Stimulated activated CD4-positive, alpha-beta T cell treated with anti-CD3 and anti-CD28 coated beads, Interleukin-4, amount 100 ng/mL, for 4 hours (primary cell): ENCODE results near the gene ARHGAP15.
A peak's percentile ranks its signal among the peaks of the same experiment; 100 is the strongest.

Experiments
- DNase-seq, 2 experiments: peaks; one replicate each; pipeline ENCODE4 v3.0.0-alpha.2; 2020

The ARHGAP15 gene

DNA sequence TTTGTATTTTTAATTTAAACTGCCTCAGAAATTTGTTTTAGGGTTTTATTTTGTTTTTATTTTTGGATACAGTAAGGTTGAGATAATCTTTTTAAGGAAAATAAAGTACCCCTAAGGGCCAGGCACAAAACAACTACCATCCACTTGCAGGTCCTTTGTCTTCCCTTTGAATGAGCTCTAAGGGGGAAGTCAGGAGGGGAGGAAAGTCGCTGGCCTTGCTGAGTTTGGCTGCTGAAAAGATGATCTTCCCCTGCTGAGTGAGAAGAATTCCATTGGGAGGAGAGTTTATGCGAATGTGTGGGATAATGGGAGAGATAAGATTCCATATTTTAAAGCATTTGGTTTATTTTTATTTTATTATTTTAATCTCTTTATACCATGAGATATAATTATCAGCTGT is 100.7 kb downstream of the ARHGAP15 start:
- DNase-seq: no peak

DNA sequence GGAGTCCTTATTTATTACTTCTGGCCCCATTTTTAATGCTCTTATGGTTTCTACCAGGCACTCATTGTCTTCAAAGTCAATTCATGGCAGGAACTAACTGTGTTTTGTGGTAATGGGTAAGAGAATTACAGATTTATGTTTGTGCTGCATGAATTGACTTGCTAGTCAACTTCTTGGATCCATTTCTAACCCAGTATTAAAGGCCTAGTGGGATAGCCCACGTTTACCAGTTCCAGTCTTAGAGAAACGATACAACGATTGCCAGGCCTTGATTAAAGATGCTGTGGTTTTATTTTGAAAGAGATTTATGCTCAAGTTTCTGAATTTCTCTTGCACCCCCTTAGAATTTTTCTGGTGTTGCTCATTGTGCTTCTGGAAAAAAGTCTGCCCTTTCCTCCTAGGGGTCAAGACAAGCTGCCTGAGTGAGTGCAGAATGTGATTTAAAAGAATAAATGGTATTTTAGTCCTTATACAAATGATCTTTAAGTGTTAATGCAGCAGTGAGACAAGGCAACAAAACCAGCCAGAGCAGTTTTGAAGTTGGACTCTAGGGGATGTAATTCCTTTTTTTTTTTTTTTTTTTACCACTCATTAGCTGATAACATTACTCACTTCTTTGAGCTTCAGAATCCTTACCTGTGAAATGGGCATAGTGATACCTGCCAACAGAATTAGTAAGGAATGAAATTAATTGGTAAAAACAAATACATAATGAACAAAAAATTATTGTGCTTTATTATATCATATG is 101.5 kb downstream of the ARHGAP15 start:
- no peak for DNase-seq

DNA sequence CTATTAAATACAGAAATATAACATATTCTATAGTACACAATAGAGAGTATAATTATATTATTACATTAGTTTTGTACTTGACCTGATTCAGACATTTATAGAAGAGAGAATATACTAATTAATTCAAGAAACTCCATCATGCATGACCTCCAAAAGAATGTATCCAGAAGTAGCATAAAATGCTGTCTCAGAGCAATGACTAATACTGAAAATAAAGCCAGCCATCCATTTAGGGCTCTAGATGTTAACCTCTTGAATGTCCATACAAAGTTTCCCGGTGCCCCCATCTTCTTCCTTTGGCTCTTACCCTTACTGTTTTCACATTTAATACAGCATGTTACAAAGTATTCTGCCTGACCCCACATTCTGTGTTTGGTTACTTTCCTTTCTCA is 102.0 kb downstream of the ARHGAP15 start:
- no peak for DNase-seq

DNA sequence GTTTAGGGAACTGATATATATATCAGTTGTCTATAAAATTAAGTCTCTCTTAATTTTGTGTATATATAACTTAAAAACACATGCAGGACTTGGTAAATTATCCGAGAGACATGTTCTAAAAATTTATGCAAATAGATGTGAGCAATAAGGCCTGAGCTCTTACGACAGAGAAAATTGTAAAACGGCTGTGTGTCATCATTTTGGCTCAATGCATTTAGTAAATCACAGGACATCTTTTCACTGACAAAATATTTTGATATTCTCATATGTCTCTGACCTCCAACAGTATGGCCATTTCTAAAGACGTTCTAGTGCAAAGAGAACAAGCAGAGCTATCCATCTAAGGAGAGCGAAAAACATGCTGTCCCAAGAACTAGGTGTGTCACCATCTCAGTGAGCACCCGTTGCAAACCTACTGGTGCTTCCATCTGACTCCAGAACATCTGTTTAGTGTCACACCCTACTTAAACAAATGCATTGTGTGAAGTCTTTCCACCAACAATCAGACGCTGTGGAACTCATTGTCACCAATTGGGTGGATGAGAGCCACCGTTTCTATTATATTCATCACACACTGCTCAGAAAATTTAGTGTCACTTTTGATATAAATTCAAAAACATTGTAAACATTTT is 108.0 kb downstream of the ARHGAP15 start:
- no peak for DNase-seq

DNA sequence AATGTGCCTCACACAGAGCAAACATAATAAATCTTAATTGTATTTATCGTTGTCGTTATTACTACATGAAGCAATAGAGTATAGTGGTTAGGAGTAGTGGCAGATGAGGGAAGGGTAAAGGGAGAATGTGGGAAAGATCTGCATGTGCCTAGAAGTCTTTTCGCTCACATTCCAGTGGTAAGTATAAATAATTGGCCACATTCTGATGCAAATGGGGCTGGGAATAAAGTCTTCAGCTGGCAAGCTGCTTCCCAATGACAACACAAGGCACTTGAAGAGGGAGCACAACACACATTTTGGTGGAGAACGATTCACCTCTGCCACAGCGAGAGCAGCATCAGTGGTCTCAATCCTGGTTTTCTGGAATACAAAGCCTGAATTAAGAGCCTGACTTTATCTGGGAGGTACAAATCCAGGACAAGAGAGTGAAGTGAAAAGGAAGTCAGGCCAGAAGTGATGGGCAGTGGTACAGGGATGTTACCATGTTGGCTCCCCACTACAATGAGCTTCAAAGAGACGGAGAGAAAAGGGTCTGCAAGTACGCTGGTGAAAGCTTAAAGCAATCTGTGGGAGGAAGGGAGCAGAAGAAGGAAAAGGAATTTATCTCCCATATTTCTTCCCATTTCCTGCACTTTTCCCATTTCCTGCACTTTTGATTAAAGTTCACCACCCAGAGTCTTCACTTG is 112.3 kb downstream of the ARHGAP15 start:
- no peak for DNase-seq

DNA sequence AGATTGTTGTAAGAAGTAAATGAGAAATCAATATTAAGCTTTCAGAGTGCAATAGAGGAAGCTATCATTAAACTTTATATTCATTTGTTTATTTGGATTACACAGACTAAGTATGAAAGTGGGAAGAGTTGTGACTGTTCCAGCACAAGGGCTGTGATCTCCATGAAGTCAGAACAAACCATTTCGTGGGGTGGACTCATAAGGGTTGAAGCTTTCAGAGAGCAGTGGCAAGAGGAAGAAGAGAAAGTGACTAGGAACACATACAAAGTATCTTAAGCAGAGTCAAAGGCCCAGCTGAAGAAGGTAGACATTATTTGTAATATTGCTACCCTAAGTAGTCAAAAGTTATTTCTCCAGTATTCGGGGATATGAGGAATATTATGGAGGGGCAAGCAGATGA is 117.0 kb downstream of the ARHGAP15 start:
- no peak for DNase-seq

DNA sequence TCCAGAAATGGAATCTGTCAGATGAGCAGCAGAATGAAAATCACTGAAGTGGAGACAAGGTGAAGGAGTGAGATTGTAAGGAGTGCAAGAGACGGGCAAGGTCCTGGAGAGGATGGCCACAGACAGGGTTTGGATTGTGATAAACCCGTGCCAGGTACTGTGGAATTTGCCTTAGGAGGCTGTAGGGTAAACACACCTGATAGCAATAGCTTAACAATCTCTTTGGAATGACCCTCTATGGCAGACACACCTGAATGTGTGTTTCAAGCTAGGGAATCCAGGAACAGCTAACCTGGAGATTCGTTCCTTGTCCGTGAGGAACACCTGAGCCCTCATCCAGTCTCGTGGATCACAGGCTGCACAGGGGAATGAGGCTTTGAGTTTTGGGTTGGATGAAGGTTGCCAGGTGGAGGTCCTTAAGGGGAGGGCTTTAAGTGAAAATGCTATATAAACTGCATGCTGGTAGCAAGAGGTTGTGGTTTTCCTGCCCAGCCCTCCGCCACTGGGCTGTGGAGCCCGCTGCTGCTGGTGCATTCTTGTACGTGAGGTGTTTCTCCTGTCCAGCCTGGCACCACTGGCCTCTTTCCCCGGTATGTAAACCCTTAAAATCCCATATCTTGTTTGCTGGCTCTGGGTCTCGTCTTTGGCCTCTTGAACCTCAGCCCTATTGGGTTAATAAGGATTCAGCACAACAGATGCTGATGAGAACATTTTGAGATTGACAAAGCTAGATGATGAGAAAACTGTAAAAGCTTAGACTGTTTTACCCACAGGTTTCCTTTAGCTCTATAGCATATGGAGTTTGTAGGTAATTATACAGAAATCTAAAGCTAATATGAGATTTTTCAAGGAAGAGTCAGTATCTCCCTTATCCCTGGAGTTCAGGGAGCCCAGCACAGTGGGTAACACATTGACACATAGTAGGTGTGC is 117.9 kb downstream of the ARHGAP15 start:
- DNase-seq: no peak

DNA sequence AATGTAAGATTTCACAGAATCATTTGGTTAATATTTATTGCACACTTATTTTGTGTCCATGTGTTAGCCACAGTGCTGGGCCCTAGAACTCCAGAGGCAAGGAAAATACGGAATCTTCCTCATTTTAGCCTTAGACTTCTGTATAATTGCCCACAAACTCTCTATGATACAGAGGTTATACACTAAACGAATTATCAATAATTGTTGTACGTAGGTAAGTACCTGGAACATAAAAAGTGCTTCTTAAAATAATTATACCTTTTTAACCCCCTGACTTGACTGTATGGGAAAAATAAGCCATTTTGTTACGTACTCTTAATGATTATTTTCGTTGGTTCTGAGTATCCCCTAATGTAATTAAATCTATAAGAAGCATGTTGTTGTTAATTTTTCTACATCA is 119.4 kb downstream of the ARHGAP15 start:
- no peak for DNase-seq

DNA sequence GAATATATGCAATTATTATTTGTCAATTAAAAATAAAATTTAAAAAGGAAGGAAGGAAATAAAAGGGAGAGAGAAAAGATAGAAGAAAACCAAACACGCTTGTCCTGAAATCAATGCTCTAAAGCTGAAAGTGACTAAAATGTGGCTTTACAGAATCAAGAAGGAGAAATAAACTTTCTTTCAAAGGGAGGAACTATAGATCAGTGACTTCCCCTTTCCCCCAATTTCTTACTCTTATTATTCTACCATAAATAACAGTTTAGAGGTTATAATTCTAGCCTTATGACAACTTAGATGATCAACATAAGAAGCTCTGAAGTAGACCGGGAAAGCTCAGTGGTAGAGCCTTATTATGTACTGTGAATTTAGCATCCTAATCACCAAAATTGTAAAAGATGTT is 122.5 kb downstream of the ARHGAP15 start:
- DNase-seq: no peak

DNA sequence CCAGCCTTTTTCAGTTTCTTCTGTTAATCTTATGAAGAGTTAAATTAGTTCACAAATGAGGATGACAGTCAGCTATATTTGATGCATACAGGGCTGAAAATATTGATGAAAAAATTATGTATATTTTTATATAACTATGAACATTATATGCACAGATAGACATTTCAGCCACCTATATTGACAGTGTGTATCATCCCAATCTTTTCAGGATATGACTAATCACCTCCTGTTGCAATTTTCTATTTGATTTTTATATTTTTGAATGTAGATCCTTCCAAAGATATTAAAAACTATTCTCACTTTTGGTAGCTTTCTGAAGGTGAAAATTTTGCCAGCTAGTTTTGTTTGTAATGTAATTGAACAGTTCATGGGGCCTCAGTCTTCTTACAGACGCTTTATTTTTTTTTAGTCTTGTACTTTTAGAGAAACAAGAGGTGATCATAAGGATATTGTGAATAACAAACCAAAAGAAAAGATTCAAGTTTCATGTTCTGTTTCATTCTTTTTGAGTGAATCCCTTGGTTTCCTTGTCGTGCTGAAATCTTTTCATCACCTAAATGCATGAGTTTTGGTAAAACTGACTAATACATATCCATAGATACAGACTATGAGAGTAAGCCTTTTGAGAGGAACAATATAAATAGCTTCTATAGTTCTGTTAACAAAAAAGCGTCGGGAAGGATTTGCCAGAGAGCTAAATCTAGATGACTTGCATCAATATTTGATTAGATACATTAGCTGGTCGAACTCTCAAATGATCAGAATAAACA is 123.1 kb downstream of the ARHGAP15 start:
- DNase-seq: no peak

DNA sequence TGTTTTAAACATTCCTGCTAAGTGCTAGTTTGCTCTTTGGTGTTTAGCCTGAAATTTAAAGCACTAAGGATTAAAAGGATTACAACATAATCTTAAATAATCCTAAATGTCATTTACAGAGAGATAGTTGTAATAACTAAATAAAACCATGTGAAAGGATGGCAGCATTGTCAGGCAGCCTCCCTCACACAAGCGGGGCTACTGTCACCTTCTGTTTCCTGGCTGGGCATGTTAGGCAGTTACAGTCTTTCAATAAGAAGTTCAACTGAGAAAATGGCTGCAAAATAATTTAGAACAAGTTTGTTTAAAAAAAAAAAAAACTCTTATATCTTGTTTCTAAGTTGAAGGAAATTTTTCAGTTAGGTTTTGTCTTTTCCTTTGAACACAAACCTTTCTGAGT is 124.9 kb downstream of the ARHGAP15 start:
- DNase-seq: peak in 1 of 2 experiments; percentile 29

DNA sequence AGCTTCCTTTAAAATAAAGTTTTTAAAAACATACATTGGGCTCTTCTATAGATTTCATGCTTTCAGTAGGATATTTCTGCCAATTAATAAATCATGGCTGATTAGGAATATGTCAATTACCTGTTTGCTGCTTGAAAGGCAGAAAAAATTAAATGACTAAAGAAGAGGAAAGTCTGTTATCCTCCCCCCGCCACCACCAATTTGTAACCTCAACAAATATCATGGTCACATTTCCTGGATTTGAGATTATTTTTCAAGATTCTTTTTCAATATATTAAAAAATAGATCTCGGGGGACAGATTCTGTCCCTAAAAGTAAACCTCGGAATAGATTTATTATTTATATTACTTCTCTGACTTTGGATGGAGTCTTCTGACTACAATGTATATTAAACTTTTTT is 125.9 kb downstream of the ARHGAP15 start:
- DNase-seq: no peak

DNA sequence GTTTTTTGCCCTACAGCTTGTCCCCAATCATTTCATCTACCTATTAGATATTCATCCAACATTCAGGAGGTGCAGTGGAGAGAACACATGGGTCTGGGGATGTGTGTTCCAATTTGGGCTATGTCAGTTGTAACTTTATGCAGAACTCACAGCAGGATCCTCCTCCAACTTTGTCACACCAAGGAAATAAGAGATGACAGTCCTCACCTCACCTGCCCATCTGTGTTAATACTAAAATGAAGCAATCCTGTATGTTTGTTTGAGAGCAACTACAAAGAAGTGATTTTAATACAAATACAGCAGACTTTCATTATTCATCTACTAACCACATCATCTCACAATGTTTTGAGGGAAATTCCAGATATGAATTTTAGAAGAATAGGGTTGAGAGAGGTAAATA is 126.7 kb downstream of the ARHGAP15 start:
- no peak for DNase-seq

DNA sequence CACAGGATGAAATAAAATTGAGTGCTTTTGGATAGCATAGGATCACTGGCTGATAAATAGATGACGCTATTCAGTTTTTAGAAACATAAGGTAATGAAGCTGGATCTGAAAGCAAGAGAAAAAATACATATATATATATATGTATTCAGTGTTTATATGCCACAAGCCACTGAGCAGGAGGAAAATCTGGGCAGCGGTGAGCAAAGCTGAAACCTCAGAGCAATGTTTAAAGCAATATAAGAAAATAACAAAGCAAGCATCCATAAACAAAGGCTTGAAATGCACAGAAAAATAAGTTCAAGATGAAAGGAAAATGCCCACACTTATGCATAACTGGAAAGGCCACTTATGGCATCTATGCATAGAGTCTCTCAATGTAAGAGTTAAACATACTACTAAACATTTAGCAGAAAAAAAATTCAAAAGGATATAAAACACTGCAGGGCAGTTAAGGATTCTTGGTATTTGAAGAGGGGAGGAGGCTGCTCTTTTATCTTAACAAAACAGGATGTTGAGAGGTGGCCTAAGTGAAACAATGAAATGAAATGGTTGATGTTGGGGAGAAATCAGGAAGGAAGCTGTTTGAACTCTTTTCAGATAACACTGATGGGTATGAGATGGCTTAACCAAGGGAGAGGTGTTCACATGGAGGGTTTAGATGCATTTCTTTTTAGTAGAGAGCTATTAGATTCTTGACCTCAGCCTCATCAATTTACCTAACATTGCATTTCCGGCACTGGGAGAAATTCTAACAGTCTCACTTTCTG is 129.1 kb downstream of the ARHGAP15 start:
- no peak for DNase-seq

DNA sequence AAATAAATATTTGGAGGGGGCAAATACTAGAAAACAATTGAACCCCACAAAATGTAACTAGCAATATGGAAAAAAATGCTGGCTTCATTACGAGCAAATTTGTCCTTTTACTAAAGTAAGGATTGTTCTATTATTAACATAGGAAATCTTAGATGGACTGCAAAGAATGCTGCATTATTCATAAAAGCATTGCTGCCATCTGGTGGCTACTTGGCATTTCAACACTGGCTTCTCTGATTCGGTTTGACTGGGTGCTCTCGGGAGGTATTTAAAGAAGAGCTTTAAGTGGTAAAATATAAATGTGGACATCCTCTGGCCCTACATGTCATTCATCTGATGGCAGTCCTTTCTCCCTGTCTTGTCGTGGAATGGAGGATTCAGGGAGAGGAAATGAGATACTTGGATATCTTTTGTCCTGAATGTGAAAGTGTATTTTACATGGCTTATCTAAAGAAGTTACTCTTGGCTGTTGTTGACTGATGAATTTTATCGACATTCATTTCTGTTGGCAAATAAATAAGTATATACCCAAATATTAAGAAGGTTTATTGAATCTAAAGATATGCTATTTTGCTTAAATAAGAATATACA is 130.2 kb downstream of the ARHGAP15 start:
- peak; percentile 53 to 70 for DNase-seq

DNA sequence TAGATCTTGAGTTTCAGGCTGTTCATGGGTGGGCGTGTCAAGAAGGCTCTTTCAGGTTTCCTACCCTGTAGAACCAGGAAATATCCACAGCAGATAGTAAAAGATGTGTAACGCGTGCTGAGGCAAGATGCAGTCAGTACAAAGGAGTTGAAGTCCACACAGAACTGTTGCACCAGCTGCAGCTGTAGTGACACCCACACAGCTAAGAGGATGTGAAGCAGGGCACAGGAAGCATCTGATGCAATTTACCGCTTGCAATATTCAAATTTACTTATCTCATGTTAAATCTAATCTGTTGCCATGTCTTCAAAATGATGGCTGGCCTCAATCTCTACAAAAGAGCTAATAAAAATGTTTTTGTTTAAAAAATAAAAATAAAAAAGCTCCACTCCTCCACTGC is 132.8 kb downstream of the ARHGAP15 start:
- peak; percentile 12 to 62 for DNase-seq

DNA sequence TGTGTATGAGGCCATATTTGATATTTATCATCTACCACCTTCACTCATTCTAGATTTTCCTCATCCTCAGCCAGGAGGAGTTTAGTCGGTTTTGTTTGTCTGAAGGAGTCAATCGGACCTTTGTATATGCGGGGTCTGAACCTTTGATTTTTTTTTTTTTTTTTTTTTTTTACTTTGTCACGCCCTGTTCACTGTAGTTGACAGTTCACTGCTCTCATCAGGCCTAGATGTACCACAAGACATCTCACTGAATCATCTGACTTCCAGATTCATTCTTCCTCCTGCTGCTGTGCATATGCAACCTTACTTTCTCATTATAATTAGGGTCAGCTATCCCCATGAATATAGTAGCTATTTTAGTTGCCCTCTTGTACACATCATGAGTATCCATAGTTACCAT is 133.2 kb downstream of the ARHGAP15 start:
- DNase-seq: no peak

DNA sequence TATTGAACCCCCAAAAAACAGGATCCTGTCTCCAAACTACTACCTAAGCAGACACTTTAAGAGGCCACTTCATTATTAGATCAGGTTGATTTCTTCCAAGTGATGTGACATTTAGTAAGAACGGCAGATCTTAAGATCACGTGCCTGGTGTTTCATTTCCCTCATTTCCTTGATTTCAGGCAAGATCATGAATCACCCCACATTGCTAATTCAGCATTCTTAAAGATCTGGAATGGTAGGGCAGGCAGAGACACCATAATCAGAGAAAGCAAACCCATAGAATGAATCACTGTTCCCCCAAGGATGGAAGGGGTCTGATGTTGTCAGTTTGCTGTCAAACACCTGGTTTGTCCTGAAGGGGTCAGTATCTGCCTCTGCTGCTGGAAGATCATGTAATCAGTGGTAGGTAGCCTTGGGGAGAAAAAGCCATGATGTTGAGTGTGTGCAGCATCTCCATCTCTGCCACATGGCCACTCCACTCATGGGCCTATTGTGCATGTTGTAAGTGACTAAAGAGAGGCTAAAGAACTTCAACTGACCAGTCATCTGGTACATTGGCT is 133.9 kb downstream of the ARHGAP15 start:
- no peak for DNase-seq

DNA sequence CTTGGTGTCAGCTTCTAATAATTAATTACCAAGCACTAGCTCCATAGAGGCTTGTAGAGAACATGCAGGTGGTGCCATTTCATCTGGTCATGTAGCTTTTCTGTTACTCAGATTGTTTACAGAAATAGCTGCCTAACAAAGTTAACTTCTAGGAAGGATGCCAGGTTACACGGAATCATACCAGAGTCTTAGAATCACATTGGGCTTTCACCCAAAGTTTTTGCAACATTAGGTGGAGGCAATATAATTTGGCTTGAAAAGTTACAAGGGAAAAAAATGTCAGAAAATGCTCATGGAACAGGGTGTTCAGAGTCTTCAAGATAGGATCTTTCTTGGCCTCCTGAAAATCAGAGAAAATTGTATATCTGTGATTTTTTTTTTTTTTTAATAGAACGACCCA is 135.6 kb downstream of the ARHGAP15 start:
- no peak for DNase-seq

DNA sequence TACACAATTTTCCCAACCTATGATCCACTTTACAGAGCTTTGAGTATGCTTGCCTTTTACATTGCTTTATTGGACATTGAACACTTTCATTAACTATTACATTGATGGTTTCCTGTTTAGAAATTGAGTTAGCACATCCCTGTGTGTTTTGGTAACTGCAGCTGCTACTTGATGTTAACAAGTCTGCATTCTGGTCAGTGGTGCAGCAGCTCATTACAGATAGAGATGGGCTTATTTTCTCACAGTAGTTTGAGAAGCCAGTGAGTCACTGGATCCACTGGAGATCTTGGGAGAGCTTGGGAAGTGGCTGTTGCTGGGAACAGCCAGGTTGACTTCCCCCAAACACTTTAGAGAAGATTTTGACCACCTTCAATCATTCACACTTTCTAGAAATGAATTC is 150.5 kb downstream of the ARHGAP15 start:
- no peak for DNase-seq
